Measurements from ENCODE around the gene SMYD3. TPM values are rescaled to one million over a fixed set of nuclear protein-coding genes. Genes with fewer than 3 reads are reported as not detected.

The SMYD3 gene
- total and polyA plus RNA-seq, 9 of the 15 experiments (the other 6 are each of a cell fraction or from before 2014, with no cell fraction given), result 128 to 440 (median 197) TPM

DNA sequence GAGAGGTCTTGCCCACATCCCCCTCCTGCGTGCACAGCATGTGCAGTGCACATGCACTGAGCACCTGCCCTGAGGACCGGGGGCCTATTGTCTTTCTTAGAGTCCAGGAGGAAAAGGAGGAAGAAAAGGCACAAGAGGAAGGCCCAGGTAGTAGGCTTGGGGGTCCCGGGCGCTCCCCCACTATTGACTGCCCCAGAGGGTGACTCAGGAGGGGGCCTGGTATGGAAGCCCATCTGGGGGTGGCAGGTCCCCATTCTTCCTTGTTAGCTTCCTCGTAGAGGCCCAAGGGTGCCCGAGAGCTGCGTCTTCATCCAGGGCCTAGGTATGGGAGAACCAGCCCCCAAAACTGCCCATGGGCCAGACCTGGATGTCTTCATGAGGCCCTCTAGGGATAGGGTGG lies 4.1 kb upstream of the SMYD3 start:
- no peak for DNase-seq (ENCODE audit: extremely low read depth in 1 of 4, low spot score in 3 of 4)
- Histone ChIP-seq H4K20me1 (replicated peaks; ENCODE audit: control insufficient read depth, insufficient read depth, low read length) (no peaks in the 10 kb centered on the region), H3K4me3 (no peak overlapping the region), H2AFZ (ENCODE audit: low read depth, low read length) (no peak overlapping the region), H3K9me1 (ENCODE audit: control insufficient read depth, insufficient read depth, low read length) (no peaks in the 10 kb centered on the region), H3K27ac (ENCODE audit: extremely low read depth, low read depth, low read length) (no peak overlapping the region), H3K9ac (ENCODE audit: insufficient read depth in 1 of 2, low read depth in 2 of 2, low read length in 2 of 2) (no peak overlapping the region), H3K79me2 (ENCODE audit: control insufficient read depth, insufficient read depth, low read length) (peaks cover 7% of the 10 kb centered on the region), H3K4me2 (ENCODE audit: insufficient read depth, low read length) (no peak overlapping the region), H3K4me1 (replicated peaks in 1 of 2; ENCODE audit: control insufficient read depth in 2 of 2, insufficient read depth in 2 of 2, low read length in 2 of 2) (peaks cover 4 to 34% of the 10 kb centered on the region in 2 experiments; a peak in 4 of 5 replicates), H3K9me3 (replicated peaks; ENCODE audit: control insufficient read depth, insufficient read depth, low read depth, low read length) (peaks cover 16% of the 10 kb centered on the region), H3K27me3 (ENCODE audit: control insufficient read depth in 2 of 2, insufficient read depth in 2 of 2, low read length in 2 of 2) (0 out of 5 replicates have a peak, but pooled peaks cover 0 to under 1% of the 10 kb centered on the region in 2 experiments), H3K36me3 (ENCODE audit: control insufficient read depth, insufficient read depth, low read length) (no peaks in the 10 kb centered on the region)
- TF ChIP-seq ZNF24 (IDR thresholded peaks at IDR 0.05) (no peak), ZSCAN29 (IDR thresholded peaks at IDR 0.05) (no peak), SMARCA4 (IDR thresholded peaks at IDR 0.05) (no peak), MEF2D (tag; conservative IDR thresholded peaks at IDR 0.05; ENCODE audit: low read depth) (no peak), SMAD3 (CRISPR knock-in tag; conservative IDR thresholded peaks at IDR 0.05) (no peak), SMARCC2 (IDR thresholded peaks at IDR 0.05; ENCODE audit: low read depth) (no peak), SMARCE1 (IDR thresholded peaks at IDR 0.05) (no peak), HDAC2 (IDR thresholded peaks at IDR 0.05) (no peak), E2F3 (CRISPR knock-in tag; IDR thresholded peaks at IDR 0.05) (no peak), POLR2H (tag; IDR thresholded peaks at IDR 0.05; ENCODE audit: low read depth) (no peak), CBX3 (IDR thresholded peaks at IDR 0.05; ENCODE audit: borderline replicate concordance in 1 of 2, low read length in 2 of 2) (no peak), POLR2A (conservative IDR thresholded peaks at IDR 0.05) (no peak), PHF20 (IDR thresholded peaks at IDR 0.05; ENCODE audit: partially characterized antibody) (no peak), PHB (CRISPR knock-in tag; IDR thresholded peaks at IDR 0.05) (no peak)
- TF ChIP-seq, protein P1, sequence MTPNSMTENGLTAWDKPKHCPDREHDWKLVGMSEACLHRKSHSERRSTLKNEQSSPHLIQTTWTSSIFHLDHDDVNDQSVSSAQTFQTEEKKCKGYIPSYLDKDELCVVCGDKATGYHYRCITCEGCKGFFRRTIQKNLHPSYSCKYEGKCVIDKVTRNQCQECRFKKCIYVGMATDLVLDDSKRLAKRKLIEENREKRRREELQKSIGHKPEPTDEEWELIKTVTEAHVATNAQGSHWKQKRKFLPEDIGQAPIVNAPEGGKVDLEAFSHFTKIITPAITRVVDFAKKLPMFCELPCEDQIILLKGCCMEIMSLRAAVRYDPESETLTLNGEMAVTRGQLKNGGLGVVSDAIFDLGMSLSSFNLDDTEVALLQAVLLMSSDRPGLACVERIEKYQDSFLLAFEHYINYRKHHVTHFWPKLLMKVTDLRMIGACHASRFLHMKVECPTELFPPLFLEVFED (CRISPR knock-in tag; conservative IDR thresholded peaks at IDR 0.05), result no peak
- TF ChIP-seq, protein P2, sequence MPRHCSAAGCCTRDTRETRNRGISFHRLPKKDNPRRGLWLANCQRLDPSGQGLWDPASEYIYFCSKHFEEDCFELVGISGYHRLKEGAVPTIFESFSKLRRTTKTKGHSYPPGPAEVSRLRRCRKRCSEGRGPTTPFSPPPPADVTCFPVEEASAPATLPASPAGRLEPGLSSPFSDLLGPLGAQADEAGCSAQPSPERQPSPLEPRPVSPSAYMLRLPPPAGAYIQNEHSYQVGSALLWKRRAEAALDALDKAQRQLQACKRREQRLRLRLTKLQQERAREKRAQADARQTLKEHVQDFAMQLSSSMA (CRISPR knock-in tag; IDR thresholded peaks at IDR 0.05), result no peak
- TF ChIP-seq, protein P3, sequence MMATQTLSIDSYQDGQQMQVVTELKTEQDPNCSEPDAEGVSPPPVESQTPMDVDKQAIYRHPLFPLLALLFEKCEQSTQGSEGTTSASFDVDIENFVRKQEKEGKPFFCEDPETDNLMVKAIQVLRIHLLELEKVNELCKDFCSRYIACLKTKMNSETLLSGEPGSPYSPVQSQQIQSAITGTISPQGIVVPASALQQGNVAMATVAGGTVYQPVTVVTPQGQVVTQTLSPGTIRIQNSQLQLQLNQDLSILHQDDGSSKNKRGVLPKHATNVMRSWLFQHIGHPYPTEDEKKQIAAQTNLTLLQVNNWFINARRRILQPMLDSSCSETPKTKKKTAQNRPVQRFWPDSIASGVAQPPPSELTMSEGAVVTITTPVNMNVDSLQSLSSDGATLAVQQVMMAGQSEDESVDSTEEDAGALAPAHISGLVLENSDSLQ (IDR thresholded peaks at IDR 0.05), result no peak
- in situ Hi-C loops (cut with MboI), result no loop called here
- CTCF ChIA-PET (ENCODE audit: low intra/inter-chr PET ratio), result no interaction called here
- intact Hi-C loops (cut with micrococcal nuclease), result no loop called here
- POLR2A ChIA-PET, result no interaction called here
- ATAC-seq, result no peak
- 46% methylated on average over 5 of the region's 7 CpGs for WGBS (ENCODE audit: insufficient coverage, low coverage, missing lambda C conversion rate)
- no TSS peak for BruUV-seq (replicated peaks)
- FAIRE-seq, result no peak

Data from K562 (cell line).